Mammary epithelial cell (primary cell): Measurements from ENCODE around the gene SLC19A3.

Experiments used
- CTCF ChIP-seq, 2 donors: IDR thresholded peaks in 1 of 2; conservative IDR thresholded peaks in 1 of 2; 2 replicates each; pipeline ENCODE4 v1.5.1; 2011 to 2012; ENCODE audit warnings: inconsistent platforms in 2 of 2, low read length in 2 of 2, mild to moderate bottlenecking in 2 of 2, control low read depth in 1 of 2, low read depth in 1 of 2; ENCODE audit not compliant: insufficient read depth in 1 of 2; ENCODE audit errors: extremely low read depth in 1 of 2
- EZH2 ChIP-seq: IDR thresholded peaks from 2 replicates; pipeline ENCODE4 v1.6.1; 2012; ENCODE audit warnings: low read length, inconsistent platforms, borderline replicate concordance

- TF ChIP-seq CTCF (conservative IDR thresholded peaks at IDR 0.05 in 1 of 2, IDR thresholded peaks at IDR 0.05 in 1 of 2; ENCODE audit: extremely low read depth in 1 of 2, insufficient read depth in 1 of 2, low read depth in 1 of 2, low read length in 2 of 2) (no peak), EZH2 (no peak)
These were observed 64.4 kb downstream of the SLC19A3 start for GRCh38 chr2:227653419-227653818.
